ENCODE results near the gene B2M. TPM values are rescaled to one million over a fixed set of nuclear protein-coding genes. Genes with fewer than 3 reads are reported as not detected.

The B2M gene
- total and polyA plus RNA-seq, 2 donors (not counting 1 experiment from before 2014, with no cell fraction given): 3,981 to 17,989 TPM

DNA sequence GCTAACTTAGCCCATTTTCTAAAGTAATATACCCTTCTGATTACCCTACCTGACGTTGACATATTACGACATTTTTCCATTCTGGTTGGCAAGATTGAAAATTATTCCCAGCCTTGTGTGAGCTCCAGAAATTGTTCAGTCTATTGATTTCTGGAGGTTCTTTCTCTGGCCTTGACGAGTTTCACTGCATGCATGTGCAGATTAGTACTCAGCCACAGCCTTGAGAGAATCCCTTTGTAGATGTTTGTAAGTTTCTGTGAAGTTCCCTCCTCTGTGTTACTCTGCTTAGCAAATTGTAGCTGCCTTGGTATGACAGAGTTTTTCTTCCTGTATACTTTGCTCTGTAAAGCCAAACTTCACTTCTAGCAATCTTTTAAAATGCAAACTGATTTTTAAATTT lies 52.5 kb downstream of the B2M start:
- Histone ChIP-seq H3K27ac (ENCODE audit: low read length in 2 of 2) (no peak overlapping the region), H3K9ac (ENCODE audit: low read length) (no peak overlapping the region), H3K4me3 (ENCODE audit: control extremely low read depth in 1 of 5, extremely low read depth in 1 of 5, insufficient read depth in 1 of 5, low read depth in 2 of 5, low read length in 4 of 5) (no peak overlapping the region), H3K36me3 (replicated peaks in 1 of 2; ENCODE audit: control extremely low read depth in 1 of 2, control insufficient read depth in 1 of 2, extremely low read depth in 1 of 2, insufficient read depth in 2 of 2, low read length in 1 of 2) (no peaks in the 10 kb centered on the region), H3K4me2 (replicated peaks; ENCODE audit: low read depth, low read length, poor library complexity, severe bottlenecking) (no peak overlapping the region), H3K27me3 (replicated peaks in 1 of 4; ENCODE audit: control extremely low read depth in 1 of 4, control insufficient read depth in 3 of 4, insufficient read depth in 4 of 4, low read length in 3 of 4) (no peaks in the 10 kb centered on the region), H4K20me1 (ENCODE audit: control insufficient read depth, insufficient read depth, low read length, poor library complexity, severe bottlenecking) (no peaks in the 10 kb centered on the region), H3K9me3 (ENCODE audit: control extremely low read depth in 1 of 3, control insufficient read depth in 2 of 3, insufficient read depth in 1 of 3, low read length in 2 of 3) (no peaks in the 10 kb centered on the region), H2AFZ (ENCODE audit: insufficient read depth, low read depth, low read length, poor library complexity, severe bottlenecking) (no peak overlapping the region), H3K4me1 (ENCODE audit: control insufficient read depth in 2 of 2, insufficient read depth in 2 of 2, low read length in 2 of 2) (no peaks in the 10 kb centered on the region), H3K79me2 (ENCODE audit: control insufficient read depth, insufficient read depth, low read length) (no peaks in the 10 kb centered on the region)
- WGBS (ENCODE audit: insufficient coverage): 50% methylated on average over 1 of the region's 3 CpGs
- Mint-ChIP-seq H3K27me3 (no peaks in the 10 kb centered on the region), H3K9me3 (ENCODE audit: insufficient read depth) (no peaks in the 10 kb centered on the region), H3K27ac (no peak overlapping the region), H3K4me3 (no peak overlapping the region), H3K4me1 (no peaks in the 10 kb centered on the region)
- ATAC-seq (ENCODE audit: low read depth) (no peak), DNase-seq (no peak)
- intact Hi-C loops (cut with micrococcal nuclease): no loop called here
- CTCF ChIA-PET: no interaction called here
- POLR2A ChIA-PET: no interaction called here
- no peak for TF ChIP-seq EZH2 (IDR thresholded peaks at IDR 0.05; ENCODE audit: borderline replicate concordance, insufficient read depth, low read depth, low read length, poor library complexity, severe bottlenecking)
- no peak for TF ChIP-seq CTCF (IDR thresholded peaks at IDR 0.05)

- no peak overlapping the region for H3K27ac ChIP-seq (ENCODE audit: low read length in 2 of 2)
- no peaks in the 10 kb centered on the region for H4K20me1 ChIP-seq (ENCODE audit: control insufficient read depth, insufficient read depth, low read length, poor library complexity, severe bottlenecking)
- no peaks in the 10 kb centered on the region for H3K79me2 ChIP-seq (ENCODE audit: control insufficient read depth, insufficient read depth, low read length)
- ChIA-PET CTCF (interaction anchor here (1.0 kb wide), 1 partner anchor 186 kb away, joined by 5 read pairs; no protein-coding TSS in a partner anchor), POLR2A (no interaction called here)
- no peak overlapping the region for H3K9ac ChIP-seq (ENCODE audit: low read length)
- no peaks in the 10 kb centered on the region for H3K36me3 ChIP-seq (replicated peaks in 1 of 2; ENCODE audit: control extremely low read depth in 1 of 2, control insufficient read depth in 1 of 2, extremely low read depth in 1 of 2, insufficient read depth in 2 of 2, low read length in 1 of 2)
- Mint-ChIP-seq H3K27me3 (no peaks in the 10 kb centered on the region), H3K4me1 (no peaks in the 10 kb centered on the region), H3K4me3 (no peak overlapping the region), H3K9me3 (ENCODE audit: insufficient read depth) (peaks cover 2% of the 10 kb centered on the region), H3K27ac (no peak overlapping the region)
- WGBS (ENCODE audit: insufficient coverage): 37% methylated on average over 2 of the region's 3 CpGs
- intact Hi-C loops (cut with micrococcal nuclease): no loop called here
- DNase-seq: no peak
- H3K4me2 ChIP-seq (replicated peaks; ENCODE audit: low read depth, low read length, poor library complexity, severe bottlenecking): no peak overlapping the region
- H3K9me3 ChIP-seq (ENCODE audit: control extremely low read depth in 1 of 3, control insufficient read depth in 2 of 3, insufficient read depth in 1 of 3, low read length in 2 of 3): no peaks in the 10 kb centered on the region
- no peaks in the 10 kb centered on the region for H3K27me3 ChIP-seq (replicated peaks in 1 of 4; ENCODE audit: control extremely low read depth in 1 of 4, control insufficient read depth in 3 of 4, insufficient read depth in 4 of 4, low read length in 3 of 4)
- H2AFZ ChIP-seq (ENCODE audit: insufficient read depth, low read depth, low read length, poor library complexity, severe bottlenecking): no peak overlapping the region
- H3K4me1 ChIP-seq (ENCODE audit: control insufficient read depth in 2 of 2, insufficient read depth in 2 of 2, low read length in 2 of 2): no peaks in the 10 kb centered on the region
- no peak overlapping the region for H3K4me3 ChIP-seq (ENCODE audit: control extremely low read depth in 1 of 5, extremely low read depth in 1 of 5, insufficient read depth in 1 of 5, low read depth in 2 of 5, low read length in 4 of 5)
- no peak for ATAC-seq (ENCODE audit: low read depth)
- no peak for TF ChIP-seq EZH2 (IDR thresholded peaks at IDR 0.05; ENCODE audit: borderline replicate concordance, insufficient read depth, low read depth, low read length, poor library complexity, severe bottlenecking)
These were observed 53.7 kb downstream of the B2M start for GRCh38 chr15:44765036-44765435.

Small RNA genes within 50 kb of the gene (small RNA-seq; reads per million reads assigned to genes)
- gene RF00019 (ENCODE audit: insufficient read length, low read depth, low replicate concordance): not detected

Other genes with a start within 250 kb of the B2M start
- gene EIF3J, start 174.4 kb upstream of the B2M start, total RNA-seq: 61.0 and 66.7 TPM in 2 replicates
- 16.5 and 21.1 TPM in 2 replicates for gene EIF3J, start 174.4 kb upstream of the B2M start, polyA plus RNA-seq
- 219 and 243 TPM in 2 replicates for gene SPG11, start 47.9 kb upstream of the B2M start, total RNA-seq
- gene SPG11, start 47.9 kb upstream of the B2M start, polyA plus RNA-seq: 134 and 159 TPM in 2 replicates
- gene PATL2, start 194 bp upstream of the B2M start, total RNA-seq: 58.9 and 60.5 TPM in 2 replicates
- 89.4 and 98.8 TPM in 2 replicates for gene PATL2, start 194 bp upstream of the B2M start, polyA plus RNA-seq
- 28.6 and 30.8 TPM in 2 replicates for gene TRIM69, start 25.0 kb downstream of the B2M start, total RNA-seq
- 6.1 and 12.9 TPM in 2 replicates for gene TRIM69, start 25.0 kb downstream of the B2M start, polyA plus RNA-seq
- not detected in 2 replicates for gene TERB2, start 245.2 kb downstream of the B2M start, total RNA-seq
- not detected in 2 replicates for gene TERB2, start 245.2 kb downstream of the B2M start, polyA plus RNA-seq